Vagina (tissue), 2 donors: ENCODE results near the gene EIF3K.

Experiments used
- CTCF ChIP-seq, 3 experiments: fragments of 450-650 bp in 2 of 3; fragments of 200-600 bp in 1 of 3; sonication (generic) in 1 of 3; IDR thresholded peaks; one replicate each; pipeline ENCODE4 v1.5.1; 2017 to 2019; ENCODE audit warnings: antibody characterized with exemption in 3 of 3, mild to moderate bottlenecking in 2 of 3, moderate library complexity in 2 of 3
- POLR2A ChIP-seq, 2 donors: fragments of 450-650 bp; IDR thresholded peaks; one replicate each; pipeline ENCODE4 v1.6.1; 2017; ENCODE audit warnings: antibody characterized with exemption in 2 of 2, mild to moderate bottlenecking in 2 of 2, moderate library complexity in 2 of 2

DNA sequence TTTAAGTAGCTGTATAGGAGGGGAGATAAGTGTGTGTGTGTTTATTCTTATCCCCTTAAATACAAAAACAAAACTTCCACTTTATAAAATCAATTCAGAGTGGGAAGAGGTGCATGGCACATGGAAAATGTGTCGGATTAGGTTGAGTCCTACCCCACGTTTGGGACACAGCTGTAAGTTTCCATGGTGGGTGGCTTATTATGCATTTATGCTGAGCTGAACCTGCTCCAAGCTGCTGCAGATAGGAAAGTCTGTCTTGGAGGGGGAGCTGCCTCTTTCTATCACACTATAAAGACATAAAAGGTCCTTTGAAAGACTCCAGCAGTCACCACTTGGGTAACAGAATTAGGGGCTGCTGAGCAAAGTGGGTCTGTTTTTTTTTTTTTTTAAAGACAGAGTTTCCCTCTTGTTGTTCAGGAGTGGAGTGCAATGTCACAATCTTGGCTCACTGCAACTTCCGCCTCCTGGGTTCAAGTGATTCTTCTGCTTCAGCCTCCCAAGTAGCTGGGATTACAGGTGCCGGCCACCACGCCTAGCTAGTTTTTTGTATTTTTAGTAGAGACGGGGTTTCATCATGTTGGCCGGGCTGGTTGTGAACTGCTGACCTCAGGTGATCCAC, 43.7 kb downstream of the EIF3K start:
- TF ChIP-seq CTCF (IDR thresholded peaks at IDR 0.05) (no peak), POLR2A (IDR thresholded peaks at IDR 0.05) (no peak)
